Glomerular endothelial cell (primary cell): ENCODE data around the gene SNAPC5. TPM values are rescaled to one million over a fixed set of nuclear protein-coding genes. Genes with fewer than 3 reads are reported as not detected.
"Not testable (repeated sequence)": the region's sequence is repeated elsewhere in the genome, so short reads cannot be mapped to it uniquely, and the experiment has no call there.

Experiments used
- DNase-seq: peaks from one replicate; pipeline ENCODE4 v3.0.0-alpha.2; 2011; ENCODE audit warnings: low read depth, low spot score; ENCODE audit errors: extremely low read depth
- total RNA-seq: library from RNA; depleted of rRNA; stranded (reverse); fragments of >200 nt; gene quantifications from 2 replicates; pipeline ENCODE4 v1.2.3, GENCODE V29; 2015

The SNAPC5 gene, protein sequence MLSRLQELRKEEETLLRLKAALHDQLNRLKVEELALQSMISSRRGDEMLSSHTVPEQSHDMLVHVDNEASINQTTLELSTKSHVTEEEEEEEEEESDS
- 12.1 and 24.7 TPM in 2 replicates for total RNA-seq

DNA sequence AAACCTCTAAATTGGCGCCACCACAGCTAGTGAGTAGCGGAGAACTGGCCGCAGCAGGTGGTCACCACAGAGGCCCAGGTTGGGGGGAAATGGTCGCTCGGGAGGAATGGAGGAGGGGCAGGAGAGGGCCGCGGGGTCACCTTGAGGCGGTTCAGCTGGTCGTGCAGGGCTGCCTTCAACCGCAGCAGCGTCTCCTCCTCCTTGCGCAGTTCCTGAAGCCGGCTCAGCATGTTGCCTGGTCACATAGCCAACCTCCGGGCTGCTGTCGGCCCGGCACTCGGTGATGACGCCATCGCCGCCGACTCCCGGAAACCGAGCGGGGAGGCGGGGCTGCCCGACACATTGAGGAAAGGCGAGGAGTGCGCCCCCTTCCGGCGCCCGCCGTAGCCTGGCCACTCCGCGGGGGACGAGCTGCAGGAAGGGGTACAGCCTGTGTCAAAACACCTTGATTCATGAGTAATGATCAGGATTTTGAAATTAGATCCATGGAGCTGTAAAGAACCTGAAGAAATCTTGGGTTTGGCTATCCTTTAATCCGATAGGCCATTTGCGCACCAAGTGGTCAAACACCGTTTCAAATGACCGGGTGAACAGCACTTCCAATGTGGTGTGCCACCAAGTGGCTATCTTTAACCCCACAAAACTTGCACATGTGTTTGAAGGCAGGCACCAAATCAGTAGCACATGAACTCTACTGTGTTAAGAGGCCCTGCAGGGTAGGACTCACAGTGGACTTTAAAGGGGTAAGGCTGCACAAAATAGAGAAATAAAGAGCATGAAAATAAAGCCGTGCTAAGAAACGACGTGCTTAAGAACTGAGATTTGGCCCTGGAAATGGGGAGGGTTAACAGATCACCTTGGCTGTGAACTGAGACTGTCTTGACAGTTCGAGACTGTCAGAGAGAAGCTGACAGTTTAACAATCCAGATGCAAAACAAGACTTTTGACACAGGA lies at the start of gene SNAPC5:
Gene SNAPC5, minus strand, starts transcription at position 261 of the 954 bp plus-strand sequence. Its CDS starts 31 bp downstream, at position 230.
- no peak for DNase-seq

DNA sequence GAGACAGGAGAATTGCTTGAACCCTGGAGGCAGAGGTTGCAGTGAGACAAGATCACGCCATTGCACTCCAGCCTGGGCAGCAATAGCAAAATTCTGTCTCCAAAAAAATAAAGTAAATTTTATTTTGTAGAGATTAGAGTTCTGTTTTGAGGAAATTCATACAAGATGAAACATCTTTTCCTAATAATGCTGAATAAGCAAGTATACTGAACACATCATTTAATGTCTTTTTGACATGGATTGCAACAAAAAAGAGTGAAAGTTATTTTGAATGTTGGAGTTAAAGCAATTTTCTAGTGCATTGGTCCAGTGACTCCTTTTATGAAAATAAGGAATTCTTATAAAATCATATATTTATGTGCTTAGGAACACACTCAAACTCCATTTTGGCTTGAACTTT lies 47.7 kb upstream of the SNAPC5 start:
- DNase-seq, result no peak

DNA sequence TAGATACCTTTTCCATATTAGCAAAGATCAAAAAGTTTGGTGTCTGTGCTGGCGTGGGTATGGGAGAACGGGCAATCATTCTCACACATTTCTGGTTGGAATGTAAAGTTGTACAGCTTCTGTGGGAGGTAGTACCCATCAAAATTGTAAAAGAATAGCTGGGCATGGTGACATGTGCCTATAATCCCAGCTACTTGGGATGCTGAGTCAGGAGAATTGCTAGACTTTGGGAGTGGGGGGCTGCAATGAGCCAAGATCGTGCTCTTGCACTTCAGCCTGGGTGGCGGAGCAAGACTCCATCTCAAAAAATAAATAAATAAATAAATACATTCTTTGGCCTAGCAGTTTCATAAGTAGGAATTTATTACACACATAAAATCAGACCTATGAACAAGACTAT lies 45.3 kb upstream of the SNAPC5 start:
- no peak for DNase-seq

DNA sequence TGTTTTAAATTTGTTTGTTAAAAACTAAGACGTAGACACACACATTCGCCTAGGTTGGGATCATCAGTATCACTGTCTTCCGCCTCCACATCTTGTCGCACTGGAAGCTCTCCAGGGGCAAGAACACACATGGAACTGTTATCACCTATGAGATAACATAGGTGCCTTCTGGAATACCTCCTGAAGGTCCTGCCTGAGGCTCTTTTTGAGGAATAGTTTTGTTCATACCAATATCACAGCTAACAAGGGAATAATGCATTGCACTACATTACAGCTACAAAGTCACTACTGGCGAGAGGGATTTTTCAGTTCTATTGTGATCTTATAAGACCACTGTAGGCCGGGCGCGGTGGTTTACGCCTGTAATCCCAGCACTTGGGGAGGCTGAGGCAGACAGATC lies 37.5 kb upstream of the SNAPC5 start:
- DNase-seq, result no peak

DNA sequence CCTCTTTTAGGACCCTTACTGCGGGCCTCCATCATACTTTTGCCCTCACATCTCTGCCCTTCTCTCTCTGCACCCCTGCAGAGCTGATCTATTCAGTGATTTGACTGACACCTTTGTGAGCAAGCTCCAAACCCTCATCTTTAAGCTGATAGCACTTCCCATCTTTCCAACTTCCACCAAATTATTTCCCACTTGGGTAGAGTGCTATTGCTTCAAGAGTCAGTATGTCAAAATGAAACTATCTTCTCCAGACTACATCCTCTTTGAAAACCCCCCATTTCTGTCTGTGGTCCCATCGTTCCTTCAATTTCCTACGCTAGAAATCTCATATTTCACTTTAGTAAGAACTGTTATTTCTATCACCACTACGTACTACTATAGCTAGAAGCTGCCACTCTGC lies 27.3 kb upstream of the SNAPC5 start:
- no peak for DNase-seq

DNA sequence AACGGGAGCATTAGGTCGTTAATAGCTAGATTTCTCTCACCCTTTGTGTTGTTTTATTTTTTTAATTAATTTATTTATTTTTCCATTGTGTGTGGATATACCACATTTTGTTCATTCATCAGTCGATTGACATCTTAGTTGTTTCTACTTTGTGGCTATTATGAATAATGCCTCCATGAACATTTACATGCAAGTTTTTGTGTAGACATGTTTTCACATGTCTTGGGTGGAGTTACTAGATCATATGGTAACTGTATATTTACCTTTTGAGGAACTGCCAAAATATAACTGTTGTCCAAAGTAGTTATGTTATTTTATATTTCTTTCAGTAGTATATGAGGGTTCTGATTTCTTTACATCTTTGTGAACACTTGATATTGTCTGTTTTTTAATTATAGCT lies 26.4 kb upstream of the SNAPC5 start:
- DNase-seq, result no peak

DNA sequence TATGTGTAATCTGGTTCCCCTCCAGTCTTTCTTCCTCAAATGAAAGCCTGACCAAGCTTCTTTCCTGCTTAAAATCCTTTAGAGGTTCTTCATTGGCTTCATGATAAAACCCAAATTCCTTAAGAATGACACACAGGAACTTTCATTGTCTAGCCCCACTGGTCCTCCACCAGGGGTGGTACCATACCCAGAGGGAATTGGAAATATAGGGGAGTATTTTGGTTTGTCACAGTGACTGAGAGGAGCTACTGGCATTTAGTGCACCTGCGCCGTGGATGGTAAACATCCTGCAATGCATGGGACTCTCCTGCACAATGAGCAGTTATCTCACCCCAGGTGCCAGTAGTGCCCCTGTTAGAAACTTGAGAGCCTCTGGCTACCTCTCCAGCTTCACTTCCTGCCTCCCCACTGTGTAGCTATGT lies 18.4 kb upstream of the SNAPC5 start:
- DNase-seq, result no peak

DNA sequence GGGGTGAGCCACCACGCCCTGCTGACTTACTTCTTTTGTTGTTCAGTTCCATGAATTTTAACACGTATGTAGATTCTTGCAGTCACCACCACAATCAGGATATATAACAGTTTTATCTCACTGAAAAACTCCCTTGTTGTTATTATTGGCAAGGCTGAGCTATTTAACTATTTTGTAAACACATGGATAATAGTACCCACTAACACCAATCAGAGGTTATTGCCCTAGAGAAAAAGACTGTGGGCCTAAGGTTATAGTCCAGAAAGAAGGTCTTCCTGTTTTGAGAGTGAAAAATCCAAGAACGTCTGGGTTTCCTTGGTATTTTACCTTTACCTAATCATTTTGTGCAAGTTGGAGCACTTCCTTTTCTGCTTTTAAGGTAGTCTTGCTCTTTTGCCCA lies 17.0 kb upstream of the SNAPC5 start:
- DNase-seq, result no peak

DNA sequence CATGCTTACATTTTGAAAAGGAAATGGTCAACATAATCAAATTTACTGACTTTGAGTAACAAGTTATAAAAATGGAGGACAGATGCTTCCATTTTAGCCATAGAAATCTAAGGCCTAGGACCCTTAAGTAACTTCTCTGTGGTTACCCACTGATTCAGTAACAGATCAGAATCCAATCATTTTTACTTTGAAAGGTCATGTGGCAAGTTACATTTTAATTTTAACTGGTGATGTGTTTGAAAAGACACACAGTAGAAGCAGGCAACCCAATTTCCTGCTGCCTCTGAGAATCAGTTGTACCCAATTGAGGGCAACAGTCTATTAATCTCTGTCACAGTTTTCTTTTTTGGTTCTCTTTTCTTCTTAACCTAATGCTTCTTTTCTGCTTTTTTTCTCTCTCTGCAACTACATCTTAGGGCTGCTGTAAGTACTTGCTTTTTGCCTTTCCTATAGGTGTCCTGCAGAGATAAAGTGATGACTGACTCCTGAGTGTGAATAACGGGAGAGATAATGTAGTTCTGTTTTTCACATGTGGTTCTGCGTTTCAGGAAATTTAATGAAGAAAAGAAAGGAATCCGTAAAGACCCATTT lies 10.8 kb upstream of the SNAPC5 start:
- no peak for DNase-seq

DNA sequence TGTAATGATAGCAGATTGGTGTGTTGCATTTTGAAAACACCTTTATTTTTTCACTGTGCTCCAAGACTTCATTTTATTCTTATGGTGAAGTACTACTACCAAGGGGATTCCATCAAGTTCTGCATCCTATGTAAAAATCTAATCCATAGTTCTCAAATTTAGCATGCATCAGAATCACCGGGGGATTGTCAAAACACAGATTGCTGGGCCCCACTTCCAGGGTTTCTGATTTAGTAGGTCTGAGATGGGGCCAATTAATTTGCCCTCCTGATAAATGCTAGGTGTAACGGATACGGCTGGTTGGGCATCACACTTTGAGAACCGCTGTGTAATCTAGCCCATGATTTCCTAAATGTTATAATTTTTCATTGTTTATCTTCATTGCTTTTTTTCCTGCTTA lies 8.3 kb upstream of the SNAPC5 start:
- no peak for DNase-seq

DNA sequence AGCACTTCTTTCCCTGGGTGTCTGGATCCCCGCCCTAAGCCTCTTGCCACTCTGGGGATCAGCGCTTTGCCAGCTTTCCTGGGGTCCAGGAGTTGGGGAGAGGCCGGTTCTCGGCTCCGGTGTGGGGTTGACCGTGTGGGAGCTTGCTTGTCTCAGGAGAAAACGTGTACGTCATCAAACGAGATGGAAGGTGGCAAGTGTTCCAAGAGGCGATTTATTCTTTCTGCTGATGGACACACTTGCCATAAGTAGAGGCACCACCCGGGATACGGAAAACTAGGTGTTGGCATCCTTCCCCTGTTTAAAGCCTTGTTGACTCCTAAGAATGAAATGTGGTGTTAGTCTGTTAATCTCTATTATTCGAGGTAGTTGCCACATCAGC lies 7.9 kb upstream of the SNAPC5 start:
- no peak for DNase-seq

DNA sequence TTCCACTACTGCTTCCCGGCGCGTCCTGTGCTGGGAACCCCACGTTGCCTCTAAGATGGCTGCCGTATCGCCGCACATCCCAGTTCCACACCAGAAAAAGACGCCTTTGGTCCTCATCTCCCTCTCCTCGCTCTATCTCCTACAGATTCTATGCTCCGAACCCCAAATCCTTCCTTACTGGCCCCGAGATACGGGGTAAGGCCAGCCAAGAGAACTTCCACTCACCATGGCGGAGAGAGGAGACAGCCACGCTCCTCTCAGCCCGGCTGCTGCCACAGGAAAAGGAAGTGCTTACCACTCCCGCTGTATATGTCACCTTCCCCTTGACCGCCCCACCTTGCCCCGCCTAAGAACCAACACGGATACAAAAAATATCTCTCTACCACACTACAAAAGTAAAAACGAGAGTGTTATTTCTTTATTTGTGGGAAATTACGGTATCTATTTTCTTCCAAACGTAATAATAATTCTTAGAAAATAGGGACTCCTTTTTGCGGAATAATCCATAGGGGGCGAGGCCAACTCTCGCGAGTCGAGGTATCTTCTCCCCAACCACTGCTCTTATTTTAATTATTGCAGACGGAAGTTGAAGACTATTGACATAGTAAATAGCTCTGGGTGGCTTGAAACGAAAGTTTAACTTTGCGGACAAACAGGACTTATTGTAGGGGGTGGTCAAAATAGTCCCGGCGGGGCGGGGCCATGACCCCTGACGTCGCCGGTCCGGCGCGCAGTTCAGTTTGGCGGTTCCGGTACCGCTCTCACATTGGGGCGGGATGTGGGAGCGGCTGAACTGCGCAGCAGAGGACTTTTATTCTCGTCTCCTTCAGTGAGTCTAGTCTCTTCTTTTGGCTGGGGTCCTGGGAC lies 7.2 kb upstream of the SNAPC5 start, which contains the start of the genes RPL4 and ZWILCH:
Gene RPL4, minus strand, starts transcription at position 293 of the 867 bp plus-strand sequence. Its CDS starts 65 bp downstream, at position 228.
Gene ZWILCH, plus strand, starts transcription at position 764 of the 867 bp plus-strand sequence. Its CDS starts 13 bp downstream, at position 777.
- DNase-seq, result peak; percentile 76

DNA sequence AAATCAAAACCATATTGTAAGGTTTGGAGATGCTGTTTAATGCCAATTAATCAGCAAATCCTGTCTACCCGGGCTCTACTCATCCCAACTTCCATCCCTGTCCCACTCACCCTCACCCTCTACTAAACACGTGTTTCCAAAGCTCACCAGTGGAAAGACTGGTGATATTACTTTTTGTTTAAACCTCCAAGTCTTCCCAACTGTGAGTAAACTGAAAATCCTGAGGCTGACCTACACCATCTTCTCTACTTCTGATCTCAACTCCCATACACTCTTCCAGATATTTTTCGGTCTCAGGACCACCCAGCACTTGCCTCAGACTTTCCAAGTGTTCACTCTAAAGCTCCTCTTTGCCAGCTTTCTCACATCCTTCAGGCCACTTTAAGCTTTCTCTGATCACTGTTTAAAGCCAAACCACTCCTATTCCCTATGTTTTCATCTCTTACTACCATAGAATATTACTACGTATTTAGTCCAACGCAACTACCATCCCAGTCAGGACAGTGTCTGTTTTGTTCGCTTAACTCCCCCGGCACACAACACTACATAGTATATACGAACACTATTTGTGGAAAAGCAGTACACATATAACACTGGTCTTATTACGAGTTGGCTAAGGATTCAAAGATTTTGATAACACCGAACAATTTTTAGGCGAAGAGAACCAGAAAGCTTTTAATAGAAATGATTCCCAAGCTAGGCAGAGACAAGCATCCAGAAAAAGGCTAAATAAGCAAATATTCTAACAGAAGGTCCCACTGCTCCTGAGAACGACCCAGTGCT lies 6.4 kb upstream of the SNAPC5 start:
- DNase-seq, result no peak

DNA sequence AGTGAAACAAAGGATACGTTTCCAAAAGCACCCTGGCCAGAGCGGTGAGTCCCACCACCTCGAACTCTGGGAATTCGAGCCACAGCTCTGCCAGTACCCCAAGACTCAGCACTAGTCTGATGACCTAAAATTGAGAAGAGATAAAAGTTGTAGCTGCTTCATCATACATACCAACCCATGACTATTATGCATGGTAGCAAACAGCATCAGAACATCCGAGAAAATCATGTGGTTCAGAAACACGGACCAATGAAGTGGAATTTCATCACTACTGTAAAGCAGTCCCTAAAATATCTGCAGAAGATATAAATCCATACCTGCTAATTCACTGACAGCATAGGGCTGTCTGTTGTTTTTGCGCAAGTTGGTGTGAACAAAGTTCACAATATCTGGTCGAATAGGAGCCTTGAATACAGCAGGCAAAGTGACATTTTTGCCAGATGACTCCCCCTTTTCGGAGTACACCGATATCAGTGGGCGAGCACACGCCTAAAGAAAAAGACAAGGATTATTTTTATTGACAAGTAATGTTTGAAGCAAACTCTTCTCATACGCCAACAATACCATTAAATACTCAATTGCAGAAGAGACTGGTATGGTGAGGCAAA lies 5.6 kb upstream of the SNAPC5 start:
- DNase-seq, result not testable (repeated sequence)

DNA sequence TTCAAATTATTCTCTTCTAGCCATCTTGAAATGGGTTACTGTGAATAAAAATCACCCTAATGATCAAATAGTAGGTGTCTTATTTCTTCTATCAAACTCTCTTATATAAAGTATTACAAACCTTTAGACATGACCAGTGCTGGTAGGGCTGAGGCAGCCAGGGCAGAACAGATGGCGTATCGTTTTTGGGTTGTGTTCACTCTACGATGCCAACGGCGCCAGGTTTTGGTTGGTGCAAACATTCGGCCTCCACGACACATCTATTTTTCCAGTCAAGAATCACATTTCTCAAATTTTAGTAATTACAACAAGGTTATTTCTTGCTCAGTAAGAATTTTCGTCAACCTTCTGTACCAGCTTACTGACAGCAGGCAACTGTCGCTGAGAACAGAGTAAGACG lies 4.9 kb upstream of the SNAPC5 start:
- no peak for DNase-seq

DNA sequence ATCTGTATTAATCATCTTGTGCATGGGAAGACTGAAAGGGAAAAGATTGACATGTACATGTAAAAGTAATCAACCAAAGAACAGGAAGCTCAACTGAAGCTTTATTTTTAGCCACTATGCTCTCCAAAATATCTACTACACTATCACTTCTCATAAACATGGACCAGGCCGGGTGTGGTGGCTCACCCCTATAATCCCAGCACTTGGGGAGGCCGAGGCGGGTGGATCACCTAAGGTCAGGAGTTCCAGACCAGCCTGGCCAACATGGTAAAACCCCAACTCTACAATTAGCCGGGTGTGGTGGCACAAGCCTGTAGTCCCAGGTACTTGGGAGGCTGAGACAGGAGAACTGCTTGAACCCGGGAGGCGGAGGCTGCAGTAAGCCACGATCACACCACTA lies 2.8 kb upstream of the SNAPC5 start:
- DNase-seq, result not testable (repeated sequence)

DNA sequence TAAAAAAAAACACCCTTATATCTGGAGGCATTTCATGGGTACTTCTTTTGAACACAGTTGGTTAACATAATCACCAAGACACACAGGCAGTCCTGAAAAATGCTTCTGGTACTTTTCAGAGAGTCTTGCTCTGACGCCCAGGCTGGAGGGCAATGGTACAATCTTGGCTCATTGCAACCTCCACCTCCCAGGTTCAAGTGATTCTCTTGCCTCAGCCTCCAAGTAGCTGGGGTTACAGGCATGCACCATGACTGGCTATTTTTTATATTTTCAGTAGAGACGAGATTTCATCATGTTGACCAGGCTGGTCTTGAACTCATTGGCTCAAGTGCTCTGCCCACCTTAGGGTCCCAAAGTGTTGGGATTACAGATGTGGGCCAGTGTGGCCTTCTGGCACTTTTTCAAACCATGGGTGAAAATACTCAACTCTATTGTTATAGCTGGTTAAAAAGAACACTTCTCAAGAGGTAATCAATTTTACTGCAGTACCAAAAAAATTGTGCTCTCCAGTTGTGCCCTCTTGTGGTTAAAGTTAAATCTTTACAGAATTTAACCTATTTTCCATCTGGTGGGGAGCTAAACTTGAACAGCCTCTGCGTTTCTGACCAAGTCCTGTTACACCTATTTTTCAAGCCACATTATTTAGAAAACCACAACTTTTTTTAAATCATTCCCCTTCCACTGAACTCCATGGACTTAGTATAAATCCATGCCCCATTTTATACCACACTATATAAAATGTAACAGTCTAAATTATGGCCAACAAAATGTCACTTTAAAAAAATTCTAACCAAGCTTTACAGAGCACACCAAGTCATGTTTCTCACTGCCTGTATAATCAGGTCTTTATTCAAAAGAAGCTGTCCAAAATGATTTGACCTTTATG lies 1.2 kb upstream of the SNAPC5 start:
- no peak for DNase-seq

DNA sequence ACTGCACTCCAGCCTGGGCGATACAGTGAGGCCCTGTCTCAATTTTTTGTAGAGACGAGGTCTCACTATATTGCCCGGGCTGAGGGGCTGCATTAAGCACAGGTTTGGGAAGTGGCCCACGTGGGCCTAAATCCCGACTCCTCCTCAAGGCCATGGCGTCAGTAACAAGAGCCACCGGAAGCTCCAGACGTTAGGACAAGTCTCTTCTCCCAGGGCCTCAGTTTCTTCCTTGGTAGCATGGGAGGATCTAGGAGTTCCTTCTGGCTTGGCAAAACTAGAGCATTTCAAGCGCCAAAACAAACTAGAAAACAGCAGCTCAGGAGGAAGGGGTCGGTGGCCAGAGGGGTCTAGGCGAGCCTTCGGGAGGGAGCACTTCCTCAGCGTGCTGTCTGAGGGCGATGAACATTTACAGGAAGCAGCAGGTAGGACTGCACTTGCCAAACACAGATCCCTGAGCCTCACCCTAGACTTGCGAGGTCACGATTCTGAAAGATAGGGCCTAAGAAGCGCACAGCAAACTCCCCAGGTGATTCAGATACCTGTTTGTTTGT lies 536 bp downstream of the SNAPC5 start:
- no peak for DNase-seq
